GM19043 (cell line): ENCODE measurements around the gene BTBD16.

ENCODE experiments used
- ATAC-seq: cut with Tn5 transposase; IDR thresholded peaks from one replicate; pipeline ENCODE4 v1.9.1; 2021; ENCODE audit warnings: low read depth; ENCODE audit not compliant: unreplicated experiment

The BTBD16 gene

GRCh38 chr10:122267849-122268737 is 3.0 kb upstream of the BTBD16 start:
- ATAC-seq = peak; percentile 86

- ATAC-seq = no peak
These were observed 1.9 kb upstream of the BTBD16 start for GRCh38 chr10:122269059-122269687.

DNA sequence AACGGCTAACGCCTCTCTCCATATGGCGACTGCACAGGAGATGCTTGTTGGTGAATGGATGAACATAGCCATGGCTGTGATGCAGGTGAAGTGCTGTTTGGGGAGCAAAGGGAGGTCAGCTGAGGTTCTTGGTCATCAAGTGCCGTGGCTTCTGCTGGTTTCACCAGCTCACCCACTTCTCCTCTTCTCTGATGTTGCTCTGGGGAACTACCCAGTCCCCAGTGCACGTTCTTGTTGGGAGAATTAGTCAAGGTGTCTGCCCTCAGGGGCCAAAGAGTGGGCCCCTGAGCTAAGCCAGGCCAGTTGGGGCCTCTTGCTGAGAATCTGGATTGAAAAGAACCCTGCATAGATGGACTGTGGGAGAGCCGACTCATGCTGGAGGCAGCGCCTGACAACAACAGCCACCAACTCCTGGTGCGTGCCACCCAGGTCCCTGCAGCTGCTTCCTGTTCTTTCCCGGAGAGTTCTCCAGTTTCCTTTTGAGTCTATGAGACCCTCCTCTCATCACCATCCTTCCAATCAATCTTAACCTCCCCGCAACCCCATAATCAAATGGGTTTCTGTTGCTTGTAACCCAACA is 3.0 kb downstream of the BTBD16 start:
- no peak for ATAC-seq

DNA sequence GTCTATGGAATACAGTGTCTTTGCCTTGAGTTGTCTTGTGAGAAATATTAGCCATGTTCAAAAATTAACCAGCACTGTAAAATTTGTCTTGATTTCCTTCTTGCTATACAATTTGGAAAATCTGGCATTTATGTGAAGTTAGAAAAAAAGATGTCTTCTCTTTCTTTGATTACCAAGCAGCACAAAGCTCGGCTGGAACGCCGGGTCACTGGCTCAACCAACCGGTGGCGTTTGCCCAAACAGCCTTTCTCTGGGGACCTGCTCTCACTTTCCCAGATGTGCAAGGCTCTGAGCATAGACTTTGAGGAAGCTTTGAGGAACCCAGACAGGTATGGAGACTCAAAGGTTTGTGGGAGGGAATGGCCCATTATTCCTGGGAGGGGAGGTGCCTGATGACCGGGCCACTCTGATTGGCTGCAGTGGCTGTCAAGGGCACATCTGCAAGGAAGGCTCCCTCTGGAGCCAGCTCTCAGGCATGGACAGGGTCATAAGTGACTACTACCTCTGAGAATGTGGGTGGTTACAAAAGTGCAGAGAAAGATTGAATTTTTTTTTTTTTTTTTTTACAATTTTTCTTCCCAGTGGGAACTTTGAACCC is 5.6 kb downstream of the BTBD16 start:
- no peak for ATAC-seq

DNA sequence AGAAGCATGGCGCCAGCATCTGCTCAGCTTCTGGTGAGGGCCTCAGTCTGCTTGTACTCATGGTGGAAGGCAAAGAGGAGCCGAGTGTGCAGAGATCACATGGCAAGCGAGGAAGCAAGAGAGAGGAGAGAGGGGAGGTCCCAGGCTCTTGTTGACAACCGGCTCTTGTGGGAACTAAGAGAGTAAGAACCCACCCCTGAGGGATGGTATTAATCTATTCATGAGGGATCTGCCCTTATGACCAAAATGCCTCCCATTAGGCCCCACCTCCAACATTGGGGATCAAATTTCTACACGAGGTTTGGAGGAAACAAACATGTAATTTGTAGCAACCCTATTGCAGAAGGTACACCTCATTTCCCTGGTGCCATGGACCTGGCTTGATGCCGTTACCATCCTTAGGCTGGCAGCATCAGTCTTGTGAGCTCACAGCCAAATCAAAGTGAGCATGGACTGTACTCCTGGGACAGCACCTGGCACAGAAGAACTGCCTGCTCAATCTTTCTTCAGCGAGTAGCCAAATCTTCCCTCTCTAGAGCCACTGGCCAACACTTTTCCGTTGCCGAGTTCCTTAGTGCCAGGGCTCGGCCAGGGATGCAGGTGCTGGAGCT is 6.5 kb downstream of the BTBD16 start:
- ATAC-seq = no peak

DNA sequence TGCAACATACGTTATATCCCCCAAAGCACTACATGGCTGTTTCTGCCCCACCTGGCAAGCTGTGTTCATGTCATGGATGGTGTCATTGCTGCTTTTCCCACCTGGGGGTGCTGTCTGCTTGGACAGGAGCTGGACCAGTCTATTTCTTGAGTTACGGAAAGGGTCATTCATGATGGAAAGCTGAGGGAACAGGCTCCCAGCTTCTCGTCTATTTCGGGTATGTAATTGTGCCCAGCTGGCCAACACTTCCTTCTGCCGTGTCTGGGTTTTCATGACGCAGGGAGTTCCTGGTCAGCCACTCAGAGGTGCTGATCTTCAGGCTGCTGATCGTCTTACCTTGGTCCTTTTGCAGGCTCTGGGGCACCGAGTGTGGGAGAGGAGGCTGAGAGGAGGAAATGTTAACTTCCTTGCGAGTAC is 8.6 kb downstream of the BTBD16 start:
- ATAC-seq = no peak

DNA sequence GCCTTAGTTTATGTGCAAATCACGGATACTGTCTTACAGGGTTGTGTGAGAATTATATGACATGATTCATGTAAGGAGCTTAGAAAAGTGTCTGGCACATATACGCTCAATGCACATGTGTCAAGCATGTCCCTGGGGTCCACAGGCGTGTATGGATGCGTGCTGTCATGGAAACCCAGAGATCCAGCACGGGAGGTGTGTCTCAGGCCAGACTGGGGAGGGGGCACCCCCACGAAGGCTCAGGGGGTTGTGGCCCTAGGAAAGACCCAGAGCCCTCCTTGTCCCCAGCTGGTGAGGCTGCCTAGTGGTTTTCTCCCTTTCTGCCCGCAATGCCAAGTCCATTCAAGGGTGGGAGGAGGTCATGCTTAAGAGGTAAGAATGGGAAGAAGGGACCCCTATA is 9.1 kb downstream of the BTBD16 start:
- ATAC-seq = no peak

DNA sequence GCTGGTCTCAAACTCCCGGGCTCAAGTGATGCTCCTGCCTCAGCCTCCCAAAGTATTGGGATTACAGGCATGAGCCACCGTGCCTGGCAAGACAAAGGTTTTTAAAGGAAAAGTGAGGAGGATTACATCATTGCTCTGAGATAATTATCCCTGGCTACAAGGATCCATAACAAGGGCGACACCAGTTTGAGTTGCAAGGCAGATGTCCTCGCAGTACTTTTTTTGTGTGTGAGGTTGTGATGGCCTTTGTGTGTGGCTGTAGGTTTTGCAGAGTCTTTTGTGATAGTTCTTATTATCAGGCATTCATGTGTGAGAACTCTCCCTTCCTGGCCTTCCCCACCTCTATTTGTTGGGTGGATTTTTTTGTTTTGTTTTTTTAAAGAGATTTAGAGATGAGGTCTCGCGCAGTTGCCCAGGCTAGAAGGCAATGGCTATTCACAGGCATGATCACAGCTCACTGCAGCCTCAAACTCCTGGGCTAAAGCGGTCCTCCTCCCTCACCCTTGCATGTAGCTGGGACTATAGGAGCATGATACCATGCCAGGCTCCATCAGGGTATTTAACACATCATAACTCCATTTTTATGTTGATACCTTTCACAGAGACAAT is 10.0 kb downstream of the BTBD16 start:
- ATAC-seq = no peak

DNA sequence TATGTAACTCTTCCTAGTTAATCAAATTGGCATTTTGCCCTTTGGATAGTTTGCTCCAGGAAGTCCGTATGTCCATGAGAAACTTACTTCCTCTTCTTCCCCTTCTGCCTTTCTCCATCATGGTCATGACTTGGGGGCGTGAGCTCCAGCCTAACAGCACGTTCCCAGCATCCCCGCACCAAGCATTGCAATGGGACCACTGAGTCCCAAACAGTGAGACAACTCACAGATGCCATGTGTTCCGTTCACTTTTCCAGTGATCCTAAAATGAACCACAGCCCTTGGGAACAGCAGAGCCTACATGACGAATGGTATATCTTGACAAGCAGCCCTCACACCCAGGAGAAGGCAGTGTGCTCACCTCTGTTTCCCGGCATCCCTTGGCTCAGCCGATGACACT is 10.7 kb downstream of the BTBD16 start:
- ATAC-seq = no peak

GRCh38 chr10:122282253-122282671 is 11.2 kb downstream of the BTBD16 start:
- no peak for ATAC-seq

- ATAC-seq = no peak
These were observed 11.8 kb downstream of the BTBD16 start for GRCh38 chr10:122282909-122283308.

DNA sequence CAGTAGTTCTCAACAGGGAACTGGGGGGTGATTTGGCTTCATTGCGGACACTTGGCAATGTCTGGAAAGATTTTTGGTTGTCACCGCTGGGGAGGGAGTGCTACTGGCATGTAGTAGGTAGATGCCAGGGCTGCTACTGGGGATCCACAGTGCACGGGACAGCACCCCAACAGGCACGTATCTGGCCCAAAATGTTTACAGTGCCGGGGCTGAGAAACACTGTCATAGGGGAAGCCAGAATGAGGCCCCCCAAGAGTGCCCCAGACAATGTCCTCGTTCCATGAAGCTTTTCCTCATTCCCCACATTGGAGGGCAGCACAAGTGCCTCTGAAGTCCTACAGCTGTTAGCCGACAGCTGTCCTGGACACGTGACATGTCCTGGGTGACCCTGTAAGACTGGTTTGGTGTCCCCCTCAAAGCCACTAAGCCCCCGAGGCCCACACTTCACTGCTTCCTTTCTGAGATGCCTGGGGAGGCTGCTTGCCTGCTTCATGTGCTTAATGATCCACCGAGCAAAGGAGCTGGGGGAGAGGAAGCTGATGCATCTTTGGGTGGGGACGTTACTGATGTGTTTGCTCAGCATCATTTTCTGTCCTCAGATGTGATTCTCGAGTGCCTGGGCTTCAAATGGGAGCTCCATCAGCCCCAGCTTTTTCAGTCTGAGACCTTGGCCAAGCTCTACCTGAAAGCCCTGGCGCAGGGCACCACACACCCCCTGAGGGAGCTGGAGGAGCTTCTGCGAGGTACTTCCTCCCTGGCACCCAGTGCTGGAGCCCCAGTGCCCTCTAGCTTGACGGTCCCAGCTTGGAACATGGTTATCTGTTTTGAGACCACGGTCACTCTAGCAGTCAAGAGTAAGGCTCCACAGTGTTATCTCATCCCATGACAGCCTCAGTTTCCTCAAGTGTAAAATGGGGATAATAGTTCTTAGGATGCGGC is 14.7 kb downstream of the BTBD16 start:
- ATAC-seq = no peak

GRCh38 chr10:122286867-122287266 is 15.8 kb downstream of the BTBD16 start:
- ATAC-seq = no peak

DNA sequence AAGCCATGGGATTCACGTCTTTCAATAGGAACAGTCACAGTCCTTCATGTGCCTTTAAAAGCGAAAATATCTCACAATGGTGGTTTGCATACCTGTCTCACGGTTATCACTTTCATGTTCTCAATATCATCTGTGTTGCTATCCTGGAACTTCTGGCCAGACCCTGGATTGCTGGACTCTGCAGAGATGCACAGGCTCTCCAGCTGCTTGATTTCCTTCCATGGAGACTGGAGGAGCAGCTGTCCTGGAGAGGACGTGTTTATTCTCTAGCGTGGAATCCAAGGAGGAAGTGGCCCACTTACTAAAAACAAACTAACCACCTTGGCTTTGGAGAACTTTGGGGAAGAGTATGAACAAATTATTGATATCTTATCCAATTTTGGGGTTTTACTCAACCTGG is 16.5 kb downstream of the BTBD16 start:
- no peak for ATAC-seq

- no peak for ATAC-seq
These were observed 17.2 kb downstream of the BTBD16 start for GRCh38 chr10:122288262-122288661.

DNA sequence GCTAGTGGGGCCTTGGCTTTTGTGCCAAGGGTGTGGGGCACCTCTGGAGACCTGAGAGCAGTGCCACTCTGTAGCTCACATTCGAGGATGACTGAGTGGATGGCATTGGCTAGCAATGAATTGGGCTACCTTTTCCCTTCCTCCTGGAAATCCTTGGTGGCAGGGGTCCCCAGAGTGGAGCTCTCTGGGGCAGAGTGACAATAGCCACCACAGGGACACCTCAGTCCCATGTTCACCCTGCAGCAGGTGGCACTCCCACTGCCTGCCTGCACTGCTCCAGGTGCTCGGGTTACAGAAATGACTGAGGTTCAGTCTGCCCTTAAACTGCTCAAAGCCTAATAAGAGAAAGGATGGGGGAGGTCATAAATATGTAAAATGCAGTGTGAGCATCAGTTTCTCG is 17.8 kb downstream of the BTBD16 start:
- no peak for ATAC-seq

GRCh38 chr10:122290334-122290733 is 19.2 kb downstream of the BTBD16 start:
- ATAC-seq = no peak

- no peak for ATAC-seq
These were observed 19.9 kb downstream of the BTBD16 start for GRCh38 chr10:122290833-122291532.

- no peak for ATAC-seq
These were observed 20.6 kb downstream of the BTBD16 start for GRCh38 chr10:122291739-122292138.
